Hindlimb muscle (tissue), 1 donor: ENCODE measurements around the gene OR2AG2. TPM values are rescaled to one million over a fixed set of nuclear protein-coding genes. Genes with fewer than 3 reads are reported as not detected.

Experiments used
- DNase-seq: peaks from one replicate; pipeline ENCODE4 v3.0.0-alpha.2; 2013
- polyA plus RNA-seq: library from polyadenylated mRNA; unstranded; fragments of 120-200 nt; gene quantifications from one replicate; pipeline ENCODE4 v1.2.1, GENCODE V29; 2013; ENCODE audit not compliant: insufficient read length

The OR2AG2 gene
- polyA plus RNA-seq, 1 donor = not detected

GRCh38 chr11:6738590-6738989, 33.2 kb downstream of the OR2AG2 start:
- DNase-seq = no peak

GRCh38 chr11:6737872-6738466, 33.8 kb downstream of the OR2AG2 start:
- DNase-seq = no peak

- DNase-seq = no peak
Measured at GRCh38 chr11:6736495-6737121, 35.2 kb downstream of the OR2AG2 start.

- DNase-seq = no peak
Measured at GRCh38 chr11:6735306-6735705, 36.5 kb downstream of the OR2AG2 start.

GRCh38 chr11:6734616-6735015, 37.2 kb downstream of the OR2AG2 start:
- no peak for DNase-seq

- no peak for DNase-seq
Measured at GRCh38 chr11:6733326-6734275, 38.2 kb downstream of the OR2AG2 start.

GRCh38 chr11:6727971-6728760, 43.6 kb downstream of the OR2AG2 start:
- DNase-seq = no peak

GRCh38 chr11:6725386-6725896, 46.3 kb downstream of the OR2AG2 start:
- no peak for DNase-seq

GRCh38 chr11:6724013-6724412, 47.8 kb downstream of the OR2AG2 start:
- no peak for DNase-seq

- no peak for DNase-seq
Measured at GRCh38 chr11:6721343-6721742, 50.4 kb downstream of the OR2AG2 start.

GRCh38 chr11:6719576-6719975, 52.2 kb downstream of the OR2AG2 start:
- DNase-seq = peak; percentile 56

GRCh38 chr11:6717426-6717825, 54.4 kb downstream of the OR2AG2 start:
- no peak for DNase-seq

Other genes starting within 250 kb of the OR2AG2 start
- gene RRP8, start 168.4 kb downstream of the OR2AG2 start, polyA plus RNA-seq = 22.3 TPM
- gene ILK, start 168.2 kb downstream of the OR2AG2 start, polyA plus RNA-seq = 154 TPM
- 129 TPM for gene TAF10, start 159.8 kb downstream of the OR2AG2 start, polyA plus RNA-seq
- 47.9 TPM for gene TPP1, start 152.6 kb downstream of the OR2AG2 start, polyA plus RNA-seq
- gene DCHS1, start 116.2 kb downstream of the OR2AG2 start, polyA plus RNA-seq = 43.8 TPM
- gene MRPL17, start 88.6 kb downstream of the OR2AG2 start, polyA plus RNA-seq = 57.2 TPM
- not detected for gene OR2AG1, start 11.0 kb upstream of the OR2AG2 start, polyA plus RNA-seq
- gene OR6A2, start 27.7 kb upstream of the OR2AG2 start, polyA plus RNA-seq = not detected
- gene OR10A5, start 73.7 kb upstream of the OR2AG2 start, polyA plus RNA-seq = not detected
- not detected for gene OR10A2, start 91.1 kb upstream of the OR2AG2 start, polyA plus RNA-seq
- not detected for gene OR10A4, start 104.6 kb upstream of the OR2AG2 start, polyA plus RNA-seq
- not detected for gene OR2D2, start 120.5 kb upstream of the OR2AG2 start, polyA plus RNA-seq
- not detected for gene OR2D3, start 149.0 kb upstream of the OR2AG2 start, polyA plus RNA-seq
- gene ZNF215, start 154.4 kb upstream of the OR2AG2 start, polyA plus RNA-seq = 0.53 TPM
- 1.5 TPM for gene ZNF214, start 248.4 kb upstream of the OR2AG2 start, polyA plus RNA-seq
- not detected for gene NLRP14, start 248.5 kb upstream of the OR2AG2 start, polyA plus RNA-seq